GM19043 (cell line): Measurements from ENCODE around the gene CTNNA2.

ENCODE experiments used
- ATAC-seq: cut with Tn5 transposase; IDR thresholded peaks from one replicate; pipeline ENCODE4 v1.9.1; 2021; ENCODE audit warnings: low read depth; ENCODE audit not compliant: unreplicated experiment

CTNNA2 gene

DNA sequence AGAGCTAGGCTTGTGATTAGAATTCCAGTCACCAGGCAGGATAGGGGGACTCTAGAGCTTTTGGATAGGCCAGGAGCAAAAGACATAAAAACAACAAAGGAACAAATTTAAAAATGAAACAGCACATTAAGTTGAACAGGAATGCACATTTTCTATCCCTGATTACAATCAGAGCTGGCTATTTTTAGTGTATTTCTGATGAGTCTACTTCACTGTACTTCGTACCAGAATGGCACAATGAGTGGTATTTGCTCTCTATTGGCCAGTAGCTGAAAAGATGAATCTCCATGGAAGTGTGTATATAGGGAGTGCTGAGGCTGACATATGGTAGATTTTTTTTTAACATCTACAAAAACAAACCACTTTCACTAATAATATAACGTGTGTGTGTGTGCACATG, 825.9 kb downstream of the CTNNA2 start:
- no peak for ATAC-seq

DNA sequence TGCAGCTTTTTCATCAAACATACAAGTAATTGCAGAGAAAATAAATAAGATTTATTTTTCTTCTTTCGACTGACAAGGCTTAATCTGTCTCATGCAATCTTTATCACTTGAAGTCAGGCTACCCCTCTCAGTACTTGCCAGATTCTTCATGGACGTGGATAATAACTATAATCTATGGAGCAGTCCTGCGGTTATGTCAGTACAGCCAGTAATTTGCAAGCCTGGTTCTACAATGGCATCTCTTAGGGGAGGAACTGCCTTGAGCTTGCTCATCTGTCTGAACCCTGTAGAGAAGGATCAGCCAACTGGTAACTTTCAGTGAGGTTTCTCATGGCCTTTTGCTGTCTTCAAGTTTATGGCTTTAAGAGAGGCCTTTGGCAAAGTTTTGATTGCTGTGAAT, 827.2 kb downstream of the CTNNA2 start:
- no peak for ATAC-seq

DNA sequence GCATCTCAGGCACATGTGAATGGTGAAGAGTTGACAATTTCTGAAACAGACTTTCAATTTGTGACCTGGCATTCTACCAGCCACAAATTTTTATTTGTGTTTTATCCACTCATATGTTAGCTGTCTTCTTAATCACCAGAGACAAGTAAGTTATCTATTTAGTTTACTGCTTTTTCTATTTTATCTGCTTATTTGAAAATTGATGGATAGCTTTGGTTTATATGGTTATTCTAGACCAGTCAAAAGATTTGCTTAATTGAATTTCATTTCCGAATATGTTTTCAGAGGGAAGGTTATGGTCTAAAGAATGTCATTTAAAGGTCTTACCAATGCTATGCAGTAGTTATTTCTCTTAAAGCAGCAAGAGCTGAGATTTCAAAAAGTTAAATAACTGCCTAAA, 835.2 kb downstream of the CTNNA2 start:
- ATAC-seq: no peak

DNA sequence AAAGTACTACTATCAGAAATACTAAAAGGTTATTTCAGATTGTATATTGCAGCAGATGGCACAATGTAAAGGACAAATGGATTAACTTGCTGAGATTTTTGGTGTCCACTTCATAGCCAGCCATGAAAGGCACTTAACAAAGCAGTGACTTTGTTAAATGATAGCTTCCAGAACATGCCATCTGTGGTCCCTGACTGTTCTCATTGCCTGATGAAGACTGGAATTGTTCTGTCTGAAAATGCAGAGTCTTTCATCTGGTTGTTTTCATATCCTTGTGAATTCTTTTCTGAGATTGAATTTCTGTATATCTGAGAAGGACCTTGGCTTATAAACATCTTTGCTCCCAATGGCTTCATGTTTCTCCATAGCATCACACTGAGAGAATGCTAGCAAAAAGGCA, 836.1 kb downstream of the CTNNA2 start:
- no peak for ATAC-seq

DNA sequence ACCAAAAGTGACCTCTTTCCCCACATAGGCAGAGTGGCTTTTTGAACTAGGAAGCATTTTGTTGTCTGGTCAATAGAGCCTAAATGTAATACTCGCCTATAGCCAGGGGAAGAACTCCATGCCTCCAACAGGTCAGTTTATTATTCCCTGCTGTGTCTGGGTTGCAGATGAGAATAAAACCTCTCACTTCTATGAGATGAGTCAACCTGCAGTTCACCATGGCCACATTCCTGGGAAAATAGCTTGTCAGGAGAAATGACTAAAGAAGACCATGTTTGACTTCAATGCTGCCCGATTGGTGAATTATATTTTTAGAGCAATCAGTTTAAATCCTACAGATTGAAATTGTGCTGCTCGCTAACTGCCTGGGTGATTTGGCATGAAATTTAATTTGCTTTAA, 838.4 kb downstream of the CTNNA2 start:
- ATAC-seq: no peak

DNA sequence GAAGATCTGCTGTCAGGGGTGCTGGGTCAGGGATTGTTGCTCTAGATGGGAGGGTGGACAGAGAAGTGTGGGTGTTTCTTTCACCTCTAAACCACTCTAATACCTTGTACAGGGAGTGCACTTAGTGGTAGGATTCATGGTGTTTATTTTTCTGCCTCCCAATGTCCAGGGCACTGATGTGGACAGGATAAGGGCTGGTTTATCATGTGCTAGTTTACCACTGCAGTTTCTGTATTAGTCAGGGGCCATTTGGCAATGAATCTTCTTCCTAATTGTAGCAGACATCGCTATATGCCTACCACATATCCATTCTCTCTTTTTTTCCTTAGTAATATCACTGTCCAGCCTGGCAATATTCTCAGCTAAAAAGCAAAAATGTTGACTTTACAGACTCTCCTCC, 842.0 kb downstream of the CTNNA2 start:
- ATAC-seq: no peak

DNA sequence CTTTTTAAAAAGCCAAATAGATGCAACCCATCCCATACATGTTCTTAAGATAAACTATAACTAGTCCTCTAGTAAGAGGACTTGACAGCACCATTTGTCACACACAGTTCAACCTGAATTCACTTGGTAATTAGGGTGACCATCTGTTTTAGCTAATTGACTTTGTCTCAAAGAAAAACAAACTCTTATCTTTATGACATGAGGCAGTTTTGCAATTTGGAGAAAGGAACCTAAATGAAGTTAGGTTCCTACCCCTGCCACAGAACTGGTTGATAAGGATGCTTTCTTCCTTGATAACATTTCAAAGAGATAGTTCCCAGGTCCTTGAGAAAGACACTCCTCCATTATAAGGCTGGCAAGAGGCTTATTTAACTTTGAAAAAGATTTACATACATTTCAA, 849.1 kb downstream of the CTNNA2 start:
- ATAC-seq: no peak

DNA sequence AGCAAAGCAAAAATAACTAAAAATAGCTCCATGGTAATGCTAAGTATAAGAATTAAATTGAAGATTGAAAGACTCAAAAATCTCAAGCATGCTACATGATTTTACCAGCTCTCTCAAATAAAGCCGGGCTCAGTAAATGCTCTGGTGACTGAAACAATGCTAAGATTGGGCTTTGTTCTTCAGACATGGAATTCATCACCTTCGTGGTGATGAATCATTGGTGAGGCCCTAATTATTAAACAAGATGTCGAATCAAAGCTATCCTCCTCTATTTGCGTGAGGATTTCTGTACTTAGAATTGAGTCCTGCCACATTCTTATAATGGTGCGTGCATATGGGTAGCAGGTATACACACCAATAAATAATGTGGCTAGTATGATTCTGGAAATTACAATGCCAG, 850.5 kb downstream of the CTNNA2 start:
- no peak for ATAC-seq

DNA sequence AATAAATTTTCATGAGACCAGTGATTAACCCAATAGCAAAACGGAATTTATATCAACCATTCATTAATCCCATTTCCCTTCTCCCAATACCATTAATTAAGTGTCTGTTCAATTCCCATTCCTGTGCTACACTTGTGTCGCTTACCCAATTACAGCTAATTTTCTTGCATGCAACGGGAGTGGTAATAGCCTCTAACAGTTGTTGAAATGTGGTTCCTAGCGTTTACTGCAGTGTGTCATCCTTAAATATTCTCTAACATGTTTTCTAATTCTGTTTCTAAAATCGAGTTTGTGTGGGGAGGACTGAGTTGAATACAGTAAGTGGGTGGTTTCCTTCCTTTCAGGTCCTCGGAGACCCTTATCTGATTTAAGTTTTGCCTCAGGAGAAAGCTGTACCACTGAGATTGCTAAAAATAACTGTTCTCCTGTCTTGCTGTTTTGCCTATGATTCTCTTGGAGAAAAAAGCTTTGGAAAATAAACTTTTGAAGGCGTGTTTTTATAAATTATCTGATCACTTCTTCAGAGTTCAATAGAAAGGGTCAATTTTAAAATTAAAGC, 851.0 kb downstream of the CTNNA2 start:
- ATAC-seq: no peak

DNA sequence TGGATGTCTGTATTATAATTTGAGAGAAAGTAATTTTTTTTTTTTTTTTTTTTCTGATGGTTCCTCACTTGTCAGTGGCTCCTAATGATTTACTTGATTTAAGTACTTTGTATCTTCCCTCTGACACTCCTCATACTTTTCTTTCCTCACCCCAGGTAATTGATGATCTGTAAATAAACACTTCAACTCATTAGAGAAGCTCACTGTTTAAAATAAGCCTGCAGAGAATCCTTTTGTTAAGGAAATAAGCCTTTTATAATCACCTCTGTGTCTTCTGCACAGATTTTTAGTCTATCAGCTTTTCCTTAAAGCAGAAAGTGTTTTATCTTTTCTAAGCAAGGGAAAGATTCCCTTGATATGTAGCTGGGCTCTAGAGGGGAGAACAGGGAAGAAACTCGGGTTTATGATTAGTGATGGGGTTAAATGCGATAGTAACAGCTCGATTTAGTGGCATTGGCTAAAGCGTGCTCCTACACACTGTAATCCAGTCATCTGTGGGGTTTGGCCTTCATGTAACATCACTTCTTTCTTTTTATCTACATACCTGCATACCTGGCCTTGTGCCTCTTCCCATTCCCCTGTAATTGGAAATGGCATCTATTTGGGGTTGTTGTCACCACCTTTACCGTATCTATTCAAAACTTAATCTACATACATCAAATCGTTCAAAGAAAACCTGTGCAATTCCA, 851.8 kb downstream of the CTNNA2 start:
- no peak for ATAC-seq

DNA sequence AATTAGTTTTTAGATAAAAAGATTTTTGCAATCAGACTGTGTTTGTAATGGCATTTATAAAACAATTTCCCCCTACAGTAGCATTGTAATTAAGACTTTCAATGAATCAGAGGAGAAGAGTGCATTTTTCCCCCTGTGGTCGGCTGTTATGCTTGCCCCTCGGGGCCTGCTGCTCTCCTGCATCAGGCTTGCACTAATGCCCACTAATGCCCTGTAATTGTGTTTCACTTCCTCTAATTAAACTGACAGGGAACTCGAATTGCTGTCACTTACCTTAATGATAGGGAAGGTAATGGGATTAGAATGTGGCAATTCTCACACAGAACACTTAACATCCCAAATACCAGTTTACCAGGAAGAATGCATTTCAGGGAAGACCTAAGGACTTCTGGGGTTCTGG, 852.9 kb downstream of the CTNNA2 start:
- no peak for ATAC-seq

DNA sequence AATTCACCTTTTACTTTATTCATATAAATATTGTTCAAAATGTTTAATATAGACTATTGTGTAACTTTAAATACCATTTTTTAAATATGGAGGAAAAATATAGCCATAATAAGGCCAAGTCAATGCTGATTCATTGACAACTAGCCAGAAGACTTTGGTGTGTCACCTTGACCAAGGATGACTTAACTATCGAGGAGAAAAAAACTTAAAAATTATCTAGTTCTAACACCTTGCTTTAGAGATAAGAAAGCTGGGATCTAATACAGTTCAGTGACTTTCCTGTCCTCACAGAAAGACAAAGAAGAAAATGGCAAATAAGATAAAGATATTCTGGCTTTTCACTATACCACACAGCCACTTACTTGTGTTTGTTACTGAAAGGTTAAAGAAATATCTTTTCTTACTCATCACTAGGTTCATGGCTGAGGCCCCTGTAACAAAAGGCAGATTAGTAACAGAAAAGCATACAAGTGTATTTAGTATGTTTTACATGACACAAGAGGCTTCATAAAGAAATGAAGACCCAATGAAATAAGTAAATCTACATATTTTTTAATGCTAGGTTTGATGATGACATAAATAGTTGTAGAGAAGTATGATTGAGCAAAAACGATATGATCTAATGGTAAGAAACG, 857.6 kb downstream of the CTNNA2 start:
- ATAC-seq: no peak

DNA sequence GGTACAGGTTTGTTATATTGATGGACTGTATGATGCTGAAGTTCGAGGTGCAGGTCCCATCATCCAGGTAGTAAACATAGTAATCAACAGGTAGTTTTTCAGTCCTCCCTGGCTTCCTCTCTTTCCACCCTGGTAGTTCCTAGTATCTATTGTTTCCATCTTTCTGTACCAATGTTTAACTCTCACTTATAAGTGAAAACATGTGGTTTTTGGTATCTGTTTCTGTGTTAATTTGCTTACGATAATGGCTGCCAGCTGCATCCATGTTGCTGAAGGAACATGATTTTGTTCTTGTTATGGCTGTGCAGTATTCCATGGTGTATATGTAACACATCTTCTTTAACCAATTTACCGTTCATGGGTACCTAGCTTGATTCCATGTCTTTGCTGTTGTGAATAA, 861.3 kb downstream of the CTNNA2 start:
- no peak for ATAC-seq

DNA sequence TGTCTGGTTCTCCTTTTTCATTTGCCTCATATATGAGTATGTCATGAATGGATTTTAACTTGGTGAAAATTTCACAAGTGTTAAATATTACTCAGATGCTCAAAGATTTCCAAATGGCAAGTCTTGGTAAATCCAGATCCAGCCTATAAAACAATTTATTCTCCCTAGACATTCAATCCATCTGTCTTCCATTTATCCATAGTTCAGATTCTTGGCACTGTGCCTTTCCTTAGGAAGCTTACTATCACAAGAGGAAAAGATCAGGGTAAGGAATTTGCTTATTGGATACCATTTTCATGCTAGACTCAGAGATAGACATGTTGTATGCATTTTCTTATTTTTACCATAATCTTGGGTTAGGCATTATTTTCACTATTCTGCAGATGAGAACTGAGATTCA, 864.2 kb downstream of the CTNNA2 start:
- ATAC-seq: no peak

DNA sequence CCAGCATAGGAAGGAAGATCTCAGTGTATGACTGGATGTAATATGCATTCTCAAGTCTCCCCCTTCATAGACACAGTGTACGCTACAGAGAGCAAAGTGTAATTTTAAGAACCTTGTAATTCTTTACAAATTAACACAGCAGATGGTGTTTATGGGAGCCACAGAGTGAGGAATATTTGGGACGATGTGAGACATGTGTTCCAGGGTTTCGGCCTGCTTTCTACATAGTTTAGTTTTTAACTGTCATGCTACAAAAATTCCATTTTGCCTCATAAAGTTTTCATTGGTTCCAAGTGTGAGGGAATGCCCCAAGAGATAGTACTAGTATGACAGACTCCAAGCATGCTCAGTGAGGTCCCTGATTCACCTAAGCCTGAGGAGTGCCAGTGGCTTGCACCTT, 867.9 kb downstream of the CTNNA2 start:
- no peak for ATAC-seq

DNA sequence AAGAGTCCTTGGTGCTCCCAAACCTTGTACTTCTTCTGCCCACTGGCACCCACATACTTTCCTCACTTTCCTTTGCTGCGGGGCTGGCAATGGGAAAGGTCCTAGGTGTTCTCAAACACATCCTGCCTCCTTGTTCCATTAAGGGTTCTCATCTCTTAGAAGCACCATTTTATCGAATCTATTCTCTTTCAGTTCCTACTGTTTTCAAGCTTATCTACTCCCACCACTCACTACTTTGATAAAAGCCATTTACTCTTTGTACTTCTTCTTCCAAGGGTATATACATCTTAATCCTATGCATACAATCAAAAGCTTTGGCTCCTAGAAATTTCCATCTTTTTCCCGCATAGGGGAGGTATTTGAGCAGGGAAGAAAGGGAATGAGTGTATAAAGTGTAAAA, 868.8 kb downstream of the CTNNA2 start:
- ATAC-seq: no peak

DNA sequence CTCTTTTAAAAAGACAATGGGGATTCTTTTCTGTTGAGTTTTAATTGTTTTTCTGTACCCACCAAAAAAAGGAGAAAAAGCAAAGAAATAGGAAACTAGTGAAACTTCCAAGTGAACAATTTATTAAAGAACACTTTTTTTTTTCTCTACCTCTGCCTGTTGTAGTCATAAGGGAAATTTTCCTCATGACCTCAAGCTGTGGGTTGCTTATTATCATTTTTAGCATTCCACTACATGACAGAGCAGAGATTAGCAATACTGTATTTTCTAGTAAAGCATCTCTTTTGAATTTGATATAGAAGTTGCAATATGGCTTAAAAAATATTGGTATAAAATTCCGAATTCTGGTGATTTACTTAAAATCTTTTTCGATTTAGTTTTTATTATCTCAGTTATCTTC, 879.6 kb downstream of the CTNNA2 start:
- ATAC-seq: no peak

DNA sequence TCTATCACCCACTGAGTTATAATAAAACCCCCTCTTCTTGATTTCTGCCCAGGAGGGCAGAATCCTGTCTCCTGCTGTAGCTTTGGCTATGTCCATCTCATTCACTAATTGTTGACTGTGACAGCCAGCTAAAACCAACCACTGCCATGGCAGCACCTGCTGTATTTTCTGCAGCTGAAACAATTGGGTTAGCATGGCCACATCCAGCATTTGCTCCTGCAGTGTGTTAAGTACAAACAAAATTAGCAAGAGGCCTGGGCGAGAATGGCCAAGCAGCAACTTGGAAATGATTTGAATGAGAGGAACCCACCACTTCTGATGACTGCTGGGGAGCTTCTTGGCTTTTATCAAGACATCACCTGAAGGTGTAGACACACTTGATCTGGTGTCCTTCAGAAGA, 881.1 kb downstream of the CTNNA2 start:
- no peak for ATAC-seq

DNA sequence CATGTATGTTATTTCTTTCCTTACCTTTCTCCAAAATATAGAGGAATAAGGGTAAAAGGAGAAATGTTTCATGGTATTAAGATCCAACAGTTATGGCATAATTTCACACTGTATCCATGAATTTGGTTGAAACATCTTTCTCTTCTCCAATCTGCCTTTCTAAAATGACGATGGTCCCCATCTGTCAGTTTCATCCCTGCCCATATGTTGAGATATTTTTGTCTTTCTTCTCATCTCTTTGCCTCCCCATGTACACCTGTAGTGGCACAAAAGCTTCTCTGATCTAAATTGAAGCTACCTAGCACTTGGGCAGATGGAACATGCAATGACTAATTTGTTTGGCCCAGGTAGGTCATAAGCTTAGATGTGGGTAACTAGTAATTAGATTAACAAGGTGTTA, 882.4 kb downstream of the CTNNA2 start:
- no peak for ATAC-seq

DNA sequence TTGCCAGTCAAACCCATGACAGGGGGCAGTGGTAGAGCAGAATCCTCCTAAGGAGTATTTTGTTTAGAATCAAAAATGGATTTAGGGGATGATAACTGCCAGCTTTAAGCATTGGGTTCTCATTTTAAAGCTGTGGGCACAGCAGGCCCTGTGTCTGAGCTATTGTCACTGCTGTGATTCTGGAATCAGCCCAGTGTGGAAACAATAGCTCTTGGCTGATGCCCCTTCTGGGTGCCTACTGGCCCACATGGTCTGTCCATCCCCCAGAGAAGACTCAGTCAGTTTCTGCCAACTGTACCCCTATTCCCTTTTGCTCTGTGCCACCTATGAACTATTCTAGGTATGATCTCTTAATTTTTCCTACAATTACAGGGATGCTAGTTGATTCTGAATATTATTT, 883.4 kb downstream of the CTNNA2 start:
- ATAC-seq: no peak

DNA sequence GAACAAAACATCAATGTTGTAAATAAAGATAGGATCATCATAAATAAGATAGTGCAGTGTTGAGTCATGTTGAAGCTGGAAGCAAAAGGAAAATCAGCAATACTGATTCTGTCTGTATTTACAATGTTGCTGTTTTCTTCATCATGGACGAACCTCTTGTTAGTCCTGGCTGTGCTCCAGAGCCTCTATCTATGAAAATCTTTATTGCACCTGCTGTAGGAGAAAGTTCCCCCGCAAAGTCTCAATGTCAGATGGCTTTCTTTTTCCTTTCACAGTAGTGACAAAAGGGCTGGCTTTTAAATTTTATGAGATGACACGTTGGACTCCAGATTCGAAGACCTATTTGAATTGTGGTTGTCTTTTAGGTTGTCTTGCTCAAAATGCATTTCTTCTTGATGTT, 890.2 kb downstream of the CTNNA2 start:
- ATAC-seq: no peak

DNA sequence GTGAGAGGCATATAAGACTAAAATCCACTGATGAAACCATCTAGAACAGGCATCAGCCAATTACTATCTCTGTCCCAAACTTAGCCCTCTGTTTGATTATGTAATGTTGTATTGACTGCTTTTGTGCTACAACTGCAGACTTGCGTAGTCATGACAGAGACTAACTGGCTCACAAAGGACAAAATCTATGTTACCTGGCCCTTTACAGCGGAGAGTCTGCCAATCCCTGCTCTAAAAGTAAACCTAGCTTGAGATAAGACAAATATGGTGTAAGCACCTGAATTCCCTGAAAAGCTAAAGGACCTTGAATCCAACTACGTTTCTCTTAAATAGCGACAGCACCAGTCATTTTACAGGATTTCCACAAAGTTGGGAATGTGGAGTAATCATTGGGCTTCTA, 894.5 kb downstream of the CTNNA2 start:
- no peak for ATAC-seq
